ENCODE data around the gene RAB8B. TPM values are rescaled to one million over a fixed set of nuclear protein-coding genes. Genes with fewer than 3 reads are reported as not detected.

The RAB8B gene
- total and polyA plus RNA-seq, 10 of the 15 experiments (the other 5 are each of a cell fraction or from before 2014, with no cell fraction given): 17.8 to 104 (median 65.1) TPM

DNA sequence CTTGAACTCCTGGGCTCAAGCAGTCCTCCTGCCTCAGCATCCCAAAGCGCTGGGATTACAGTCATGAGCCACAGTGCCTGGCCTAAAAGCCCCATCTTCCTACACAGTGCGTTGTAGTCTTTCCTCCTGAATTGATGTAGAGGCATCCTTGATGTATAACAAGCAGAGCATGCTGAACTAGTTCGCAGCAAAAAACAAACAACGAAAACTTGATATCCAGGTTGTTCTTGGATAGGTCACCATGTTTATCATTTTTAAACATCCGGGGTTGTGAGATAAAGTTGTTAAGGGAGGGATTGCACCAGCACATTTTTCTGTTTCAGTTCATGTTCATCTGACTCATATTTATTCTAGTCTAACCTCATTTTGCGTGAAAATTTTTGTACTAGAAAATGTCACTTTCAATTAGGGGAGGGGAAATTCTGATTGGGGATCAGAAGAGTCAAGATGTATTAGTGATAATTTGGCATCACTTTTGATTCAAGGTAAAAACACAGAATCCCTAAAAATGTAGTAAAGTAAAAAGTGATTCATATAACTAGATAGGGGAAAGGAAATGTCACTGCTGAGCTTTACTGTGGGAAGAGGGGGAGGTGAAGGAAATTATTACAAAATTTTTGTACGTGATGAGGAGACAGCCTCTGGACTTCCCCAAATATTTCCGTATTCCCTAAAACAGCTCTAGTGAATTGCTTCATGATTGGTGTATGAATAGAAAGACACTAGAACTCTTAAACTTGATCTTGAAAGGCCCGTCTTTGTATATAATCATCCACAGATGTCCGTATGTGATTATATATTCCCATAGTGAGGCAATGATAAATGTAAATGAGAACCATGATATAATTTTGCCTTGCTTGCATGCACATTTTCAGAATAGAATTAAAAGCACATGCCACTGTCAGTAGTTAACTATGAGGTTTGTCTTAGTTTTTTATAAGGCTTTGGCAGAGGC, 22.9 kb downstream of the RAB8B start (continued):
- TF ChIP-seq, protein P1, sequence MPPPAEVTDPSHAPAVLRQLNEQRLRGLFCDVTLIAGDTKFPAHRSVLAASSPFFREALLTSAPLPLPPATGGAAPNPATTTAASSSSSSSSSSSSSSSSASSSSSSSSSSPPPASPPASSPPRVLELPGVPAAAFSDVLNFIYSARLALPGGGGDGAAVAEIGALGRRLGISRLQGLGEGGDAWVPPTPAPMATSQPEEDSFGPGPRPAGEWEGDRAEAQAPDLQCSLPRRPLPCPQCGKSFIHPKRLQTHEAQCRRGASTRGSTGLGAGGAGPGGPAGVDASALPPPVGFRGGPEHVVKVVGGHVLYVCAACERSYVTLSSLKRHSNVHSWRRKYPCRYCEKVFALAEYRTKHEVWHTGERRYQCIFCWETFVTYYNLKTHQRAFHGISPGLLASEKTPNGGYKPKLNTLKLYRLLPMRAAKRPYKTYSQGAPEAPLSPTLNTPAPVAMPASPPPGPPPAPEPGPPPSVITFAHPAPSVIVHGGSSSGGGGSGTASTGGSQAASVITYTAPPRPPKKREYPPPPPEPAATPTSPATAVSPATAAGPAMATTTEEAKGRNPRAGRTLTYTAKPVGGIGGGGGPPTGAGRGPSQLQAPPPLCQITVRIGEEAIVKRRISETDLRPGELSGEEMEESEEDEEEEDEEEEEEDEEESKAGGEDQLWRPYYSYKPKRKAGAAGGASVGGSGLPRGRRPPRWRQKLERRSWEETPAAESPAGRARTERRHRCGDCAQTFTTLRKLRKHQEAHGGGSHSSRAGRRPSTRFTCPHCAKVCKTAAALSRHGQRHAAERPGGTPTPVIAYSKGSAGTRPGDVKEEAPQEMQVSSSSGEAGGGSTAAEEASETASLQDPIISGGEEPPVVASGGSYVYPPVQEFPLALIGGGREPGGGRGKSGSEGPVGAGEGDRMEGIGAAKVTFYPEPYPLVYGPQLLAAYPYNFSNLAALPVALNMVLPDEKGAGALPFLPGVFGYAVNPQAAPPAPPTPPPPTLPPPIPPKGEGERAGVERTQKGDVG (CRISPR knock-in tag; IDR thresholded peaks at IDR 0.05): no peak
- TF ChIP-seq RCOR1 (conservative IDR thresholded peaks at IDR 0.05; ENCODE audit: low read depth, low read length): no peak
- no peak for TF ChIP-seq GATAD2B (conservative IDR thresholded peaks at IDR 0.05; ENCODE audit: low read depth)
- no peak for TF ChIP-seq LARP7 (IDR thresholded peaks at IDR 0.05)
- TF ChIP-seq, protein P2, sequence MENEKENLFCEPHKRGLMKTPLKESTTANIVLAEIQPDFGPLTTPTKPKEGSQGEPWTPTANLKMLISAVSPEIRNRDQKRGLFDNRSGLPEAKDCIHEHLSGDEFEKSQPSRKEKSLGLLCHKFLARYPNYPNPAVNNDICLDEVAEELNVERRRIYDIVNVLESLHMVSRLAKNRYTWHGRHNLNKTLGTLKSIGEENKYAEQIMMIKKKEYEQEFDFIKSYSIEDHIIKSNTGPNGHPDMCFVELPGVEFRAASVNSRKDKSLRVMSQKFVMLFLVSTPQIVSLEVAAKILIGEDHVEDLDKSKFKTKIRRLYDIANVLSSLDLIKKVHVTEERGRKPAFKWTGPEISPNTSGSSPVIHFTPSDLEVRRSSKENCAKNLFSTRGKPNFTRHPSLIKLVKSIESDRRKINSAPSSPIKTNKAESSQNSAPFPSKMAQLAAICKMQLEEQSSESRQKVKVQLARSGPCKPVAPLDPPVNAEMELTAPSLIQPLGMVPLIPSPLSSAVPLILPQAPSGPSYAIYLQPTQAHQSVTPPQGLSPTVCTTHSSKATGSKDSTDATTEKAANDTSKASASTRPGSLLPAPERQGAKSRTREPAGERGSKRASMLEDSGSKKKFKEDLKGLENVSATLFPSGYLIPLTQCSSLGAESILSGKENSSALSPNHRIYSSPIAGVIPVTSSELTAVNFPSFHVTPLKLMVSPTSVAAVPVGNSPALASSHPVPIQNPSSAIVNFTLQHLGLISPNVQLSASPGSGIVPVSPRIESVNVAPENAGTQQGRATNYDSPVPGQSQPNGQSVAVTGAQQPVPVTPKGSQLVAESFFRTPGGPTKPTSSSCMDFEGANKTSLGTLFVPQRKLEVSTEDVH (IDR thresholded peaks at IDR 0.05; ENCODE audit: low read depth, partially characterized antibody): no peak
- no peak for TF ChIP-seq ZNF622 (IDR thresholded peaks at IDR 0.05)
- TF ChIP-seq BMI1 (IDR thresholded peaks at IDR 0.05; ENCODE audit: borderline replicate concordance): 0 out of 2 replicates have a peak, but pooled peaks have one; percentile 24
- TF ChIP-seq, protein P3, sequence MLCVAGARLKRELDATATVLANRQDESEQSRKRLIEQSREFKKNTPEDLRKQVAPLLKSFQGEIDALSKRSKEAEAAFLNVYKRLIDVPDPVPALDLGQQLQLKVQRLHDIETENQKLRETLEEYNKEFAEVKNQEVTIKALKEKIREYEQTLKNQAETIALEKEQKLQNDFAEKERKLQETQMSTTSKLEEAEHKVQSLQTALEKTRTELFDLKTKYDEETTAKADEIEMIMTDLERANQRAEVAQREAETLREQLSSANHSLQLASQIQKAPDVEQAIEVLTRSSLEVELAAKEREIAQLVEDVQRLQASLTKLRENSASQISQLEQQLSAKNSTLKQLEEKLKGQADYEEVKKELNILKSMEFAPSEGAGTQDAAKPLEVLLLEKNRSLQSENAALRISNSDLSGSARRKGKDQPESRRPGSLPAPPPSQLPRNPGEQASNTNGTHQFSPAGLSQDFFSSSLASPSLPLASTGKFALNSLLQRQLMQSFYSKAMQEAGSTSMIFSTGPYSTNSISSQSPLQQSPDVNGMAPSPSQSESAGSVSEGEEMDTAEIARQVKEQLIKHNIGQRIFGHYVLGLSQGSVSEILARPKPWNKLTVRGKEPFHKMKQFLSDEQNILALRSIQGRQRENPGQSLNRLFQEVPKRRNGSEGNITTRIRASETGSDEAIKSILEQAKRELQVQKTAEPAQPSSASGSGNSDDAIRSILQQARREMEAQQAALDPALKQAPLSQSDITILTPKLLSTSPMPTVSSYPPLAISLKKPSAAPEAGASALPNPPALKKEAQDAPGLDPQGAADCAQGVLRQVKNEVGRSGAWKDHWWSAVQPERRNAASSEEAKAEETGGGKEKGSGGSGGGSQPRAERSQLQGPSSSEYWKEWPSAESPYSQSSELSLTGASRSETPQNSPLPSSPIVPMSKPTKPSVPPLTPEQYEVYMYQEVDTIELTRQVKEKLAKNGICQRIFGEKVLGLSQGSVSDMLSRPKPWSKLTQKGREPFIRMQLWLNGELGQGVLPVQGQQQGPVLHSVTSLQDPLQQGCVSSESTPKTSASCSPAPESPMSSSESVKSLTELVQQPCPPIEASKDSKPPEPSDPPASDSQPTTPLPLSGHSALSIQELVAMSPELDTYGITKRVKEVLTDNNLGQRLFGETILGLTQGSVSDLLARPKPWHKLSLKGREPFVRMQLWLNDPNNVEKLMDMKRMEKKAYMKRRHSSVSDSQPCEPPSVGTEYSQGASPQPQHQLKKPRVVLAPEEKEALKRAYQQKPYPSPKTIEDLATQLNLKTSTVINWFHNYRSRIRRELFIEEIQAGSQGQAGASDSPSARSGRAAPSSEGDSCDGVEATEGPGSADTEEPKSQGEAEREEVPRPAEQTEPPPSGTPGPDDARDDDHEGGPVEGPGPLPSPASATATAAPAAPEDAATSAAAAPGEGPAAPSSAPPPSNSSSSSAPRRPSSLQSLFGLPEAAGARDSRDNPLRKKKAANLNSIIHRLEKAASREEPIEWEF (IDR thresholded peaks at IDR 0.05; ENCODE audit: insufficient replicate concordance, low read depth, low read length): peak; percentile 60
- no peak; the same call in 1 of the 2 replicates for TF ChIP-seq ZNF217 (IDR thresholded peaks at IDR 0.05)
- TF ChIP-seq CREM (IDR thresholded peaks at IDR 0.05; ENCODE audit: low read depth): peak; percentile 37; the same call in 1 of the 2 replicates
- TF ChIP-seq BACH1 (IDR thresholded peaks at IDR 0.05; ENCODE audit: borderline replicate concordance): no peak
- TF ChIP-seq, protein P4, sequence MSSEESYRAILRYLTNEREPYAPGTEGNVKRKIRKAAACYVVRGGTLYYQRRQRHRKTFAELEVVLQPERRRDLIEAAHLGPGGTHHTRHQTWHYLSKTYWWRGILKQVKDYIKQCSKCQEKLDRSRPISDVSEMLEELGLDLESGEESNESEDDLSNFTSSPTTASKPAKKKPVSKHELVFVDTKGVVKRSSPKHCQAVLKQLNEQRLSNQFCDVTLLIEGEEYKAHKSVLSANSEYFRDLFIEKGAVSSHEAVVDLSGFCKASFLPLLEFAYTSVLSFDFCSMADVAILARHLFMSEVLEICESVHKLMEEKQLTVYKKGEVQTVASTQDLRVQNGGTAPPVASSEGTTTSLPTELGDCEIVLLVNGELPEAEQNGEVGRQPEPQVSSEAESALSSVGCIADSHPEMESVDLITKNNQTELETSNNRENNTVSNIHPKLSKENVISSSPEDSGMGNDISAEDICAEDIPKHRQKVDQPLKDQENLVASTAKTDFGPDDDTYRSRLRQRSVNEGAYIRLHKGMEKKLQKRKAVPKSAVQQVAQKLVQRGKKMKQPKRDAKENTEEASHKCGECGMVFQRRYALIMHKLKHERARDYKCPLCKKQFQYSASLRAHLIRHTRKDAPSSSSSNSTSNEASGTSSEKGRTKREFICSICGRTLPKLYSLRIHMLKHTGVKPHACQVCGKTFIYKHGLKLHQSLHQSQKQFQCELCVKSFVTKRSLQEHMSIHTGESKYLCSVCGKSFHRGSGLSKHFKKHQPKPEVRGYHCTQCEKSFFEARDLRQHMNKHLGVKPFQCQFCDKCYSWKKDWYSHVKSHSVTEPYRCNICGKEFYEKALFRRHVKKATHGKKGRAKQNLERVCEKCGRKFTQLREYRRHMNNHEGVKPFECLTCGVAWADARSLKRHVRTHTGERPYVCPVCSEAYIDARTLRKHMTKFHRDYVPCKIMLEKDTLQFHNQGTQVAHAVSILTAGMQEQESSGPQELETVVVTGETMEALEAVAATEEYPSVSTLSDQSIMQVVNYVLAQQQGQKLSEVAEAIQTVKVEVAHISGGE (CRISPR knock-in tag; IDR thresholded peaks at IDR 0.05): no peak
- TF ChIP-seq CBX5 (IDR thresholded peaks at IDR 0.05; ENCODE audit: low read depth): no peak
- no peak for TF ChIP-seq ZSCAN29 (IDR thresholded peaks at IDR 0.05)

Measured in GM12878 (cell line).